GM12878 (cell line): ENCODE data around the gene TM4SF1. TPM values are rescaled to one million over a fixed set of nuclear protein-coding genes. Genes with fewer than 3 reads are reported as not detected.

Experiments
- ATAC-seq: fragments of 200-7000 bp; cut with Tn5 transposase; 3 replicates; pipeline ENCODE4 v1.9.1; 2020; ENCODE audit warnings: mild to moderate bottlenecking, moderate library complexity
- BruUV-seq: library from RNA; stranded (reverse); fragments of 400-500 nt; replicated peaks from 2 replicates; lab custom pipeline; 2021; lab: Mats Ljungman, UMichigan
- CTCF ChIA-PET: fragments of 300-600 bp; sonication (Branson Sonifier 250); formaldehyde crosslinking; extraction: SDS; loops from one replicate; lab custom pipeline; 2021; ENCODE audit warnings: inconsistent platforms; lab: Yijun Ruan, JAX
- POLR2A ChIA-PET: fragments of 350-600 bp; formaldehyde crosslinking; extraction: SDS; loops from one replicate; lab custom pipeline; 2021; ENCODE audit warnings: inconsistent platforms; lab: Charles Lee
- RAD21 ChIA-PET: fragments of 300-600 bp; sonication (Branson Sonifier 250); formaldehyde crosslinking; loops from one replicate; lab custom pipeline; 2023; ENCODE audit warnings: antibody characterized with exemption; ENCODE audit not compliant: unreplicated experiment; lab: Charles Lee
- SMC1A ChIA-PET: fragments of 300-600 bp; sonication (Branson Sonifier 250); formaldehyde crosslinking; loops from one replicate; lab custom pipeline; 2023; ENCODE audit not compliant: unreplicated experiment, uncharacterized antibody; lab: Charles Lee
- DNase-seq: peaks from one replicate; pipeline ENCODE4 v3.0.0-alpha.2; 2011; ENCODE audit warnings: low read depth, low spot score
- FAIRE-seq: peaks from 3 replicates; lab custom pipeline; 2011; peaks lifted over from hg19 to GRCh38; lab: Jason Lieb, UNC
- H2AFZ ChIP-seq: 2 replicates; pipeline ENCODE4 v1.6.0; 2011; ENCODE audit warnings: low read depth, low read length, control low read depth; ENCODE audit not compliant: control insufficient read depth
- H3K27ac ChIP-seq: 2 replicates; pipeline ENCODE4 v1.5.1; 2011; ENCODE audit warnings: control low read depth; ENCODE audit not compliant: control insufficient read depth, insufficient read depth
- H3K27me3 ChIP-seq, 2 experiments: replicated peaks in 1 of 2; 2 replicates each; pipeline versions ENCODE4 v1.6.0 to v1.6.1; 2011; ENCODE audit warnings: low read length in 1 of 2; ENCODE audit not compliant: control insufficient read depth in 2 of 2, insufficient read depth in 2 of 2
- H3K36me3 ChIP-seq, 2 experiments: 2 replicates each; pipeline ENCODE4 v1.5.1; 2011; ENCODE audit warnings: low read length in 1 of 2; ENCODE audit not compliant: control insufficient read depth in 2 of 2, insufficient read depth in 2 of 2
- H3K4me1 ChIP-seq: 2 replicates; pipeline ENCODE4 v1.6.1; 2011; ENCODE audit warnings: mild to moderate bottlenecking, low read length, moderate library complexity, mixed read lengths; ENCODE audit not compliant: control insufficient read depth, insufficient read depth
- H3K4me2 ChIP-seq: 2 replicates; pipeline ENCODE4 v1.6.0; 2011; ENCODE audit warnings: control low read depth; ENCODE audit not compliant: control insufficient read depth, insufficient read depth
- H3K4me3 ChIP-seq: fragments of 200-600 bp; sonication (generic); 2 replicates; pipeline ENCODE4 v1.5.1; 2016
- H3K79me2 ChIP-seq: 2 replicates; pipeline ENCODE4 v1.6.0; 2011; ENCODE audit warnings: low read length; ENCODE audit not compliant: control insufficient read depth, insufficient read depth
- H3K9ac ChIP-seq: 2 replicates; pipeline ENCODE4 v1.8.0; 2011; ENCODE audit warnings: low read length, control low read depth, mixed read lengths; ENCODE audit not compliant: control insufficient read depth, insufficient read depth
- H3K9me3 ChIP-seq: replicated peaks from 3 replicates; pipeline ENCODE4 v1.5.1; 2011; ENCODE audit warnings: mild to moderate bottlenecking, low read length; ENCODE audit not compliant: control insufficient read depth, insufficient read depth
- H4K20me1 ChIP-seq: 2 replicates; pipeline ENCODE4 v1.6.0; 2011; ENCODE audit not compliant: control insufficient read depth, insufficient read depth
- BACH1 ChIP-seq: fragments of 450-650 bp; IDR thresholded peaks from 2 replicates; pipeline ENCODE4 v1.6.1; 2017; ENCODE audit warnings: mild to moderate bottlenecking, borderline replicate concordance
- ESRRA ChIP-seq: IDR thresholded peaks from 2 replicates; pipeline ENCODE4 v1.6.1; 2012; ENCODE audit warnings: mild to moderate bottlenecking, low read length, improper control_type of control experiment
- JUNB ChIP-seq: IDR thresholded peaks from 2 replicates; pipeline ENCODE4 v1.6.1; 2016; ENCODE audit warnings: antibody characterized with exemption, mild to moderate bottlenecking
- ZSCAN29 ChIP-seq: fragments of 450-650 bp; IDR thresholded peaks from 2 replicates; pipeline ENCODE4 v1.6.1; 2017; ENCODE audit warnings: mild to moderate bottlenecking, moderate library complexity
- in situ Hi-C: fragments of 300-500 bp; cut with MboI; formaldehyde crosslinking; loops from 9 replicates; pipeline ENCODE4 v1.14.3; 2018; ENCODE audit warnings: mixed read lengths
- intact Hi-C: fragments of 100-400 bp; cut with micrococcal nuclease; formaldehyde crosslinking; loops from one replicate; pipeline ENCODE4 v1.14.2; 2022; ENCODE audit not compliant: unreplicated experiment
- polyA plus RNA-seq, 11 experiments: library from polyadenylated mRNA; depleted of rRNA in 4 of 11; unstranded in 6 of 11; stranded (reverse) in 5 of 11; fragments of >200 nt; fragmentation: Nextera tagmentation in 4 of 11; fragmentation: Illumina TruSeq in 1 of 11; extraction: Ambion mirVana in 4 of 11; extraction: Trizol in 1 of 11; gene quantifications; 1 replicate in 1 of 11; 2 replicates in 10 of 11; pipeline versions ENCODE4 v1.2.1 to v1.2.3, GENCODE V29; 2011 to 2016; ENCODE audit warnings: inconsistent platforms in 2 of 11, missing spikeins in 2 of 11, low read depth in 1 of 11
- total RNA-seq, 4 experiments: library from RNA; depleted of rRNA in 3 of 4; stranded (reverse); fragments of >200 nt in 3 of 4; fragmentation: Illumina TruSeq in 1 of 4; extraction: Trizol in 1 of 4; gene quantifications; 2 replicates each; pipeline versions ENCODE4 v1.2.1 to v1.2.3, GENCODE V29; 2013 to 2021
- TF ChIP-seq, protein P1 (sequence below): fragments of 450-650 bp; IDR thresholded peaks from 2 replicates; pipeline ENCODE4 v1.6.1; 2017; ENCODE audit warnings: mild to moderate bottlenecking, moderate library complexity

The TM4SF1 gene
- total and polyA plus RNA-seq, 10 of the 15 experiments (the other 5 are each of a cell fraction or from before 2014, with no cell fraction given), result 0.05 to 1.2 TPM; not detected in 8

- BruUV-seq, result no TSS peak
- H3K4me1 ChIP-seq, result no peaks in the 10 kb centered on the region
- no peaks in the 10 kb centered on the region for H3K36me3 ChIP-seq
- H3K4me2 ChIP-seq, result no peak overlapping the region
- H3K9ac ChIP-seq, result no peak overlapping the region
- no peak overlapping the region for H3K27ac ChIP-seq
- H3K4me3 ChIP-seq, result no peak overlapping the region
- ChIA-PET RAD21 (no interaction called here), SMC1A (interaction anchor here (1.5 kb wide), 1 partner anchor 16 kb away, joined by 6 read pairs; no protein-coding TSS in a partner anchor), CTCF (interaction anchor here (0.6 to 1.2 kb wide), 4 partner anchors 13 to 447 kb away, joined by 3 to 4 read pairs (median 3); no protein-coding TSS in a partner anchor), POLR2A (no interaction called here)
- intact Hi-C loops (no loop called here), in situ Hi-C loops (no loop called here)
- no peaks in the 10 kb centered on the region for H3K9me3 ChIP-seq
- no peaks in the 10 kb centered on the region for H4K20me1 ChIP-seq
- no peak overlapping the region for H2AFZ ChIP-seq
- peaks cover 3% of the 10 kb centered on the region in 2 experiments; a peak in 2 of 4 replicates for H3K27me3 ChIP-seq
- TF ChIP-seq BACH1 (no peak), ESRRA (no peak), ZSCAN29 (no peak), JUNB (no peak)
- TF ChIP-seq, protein P1, sequence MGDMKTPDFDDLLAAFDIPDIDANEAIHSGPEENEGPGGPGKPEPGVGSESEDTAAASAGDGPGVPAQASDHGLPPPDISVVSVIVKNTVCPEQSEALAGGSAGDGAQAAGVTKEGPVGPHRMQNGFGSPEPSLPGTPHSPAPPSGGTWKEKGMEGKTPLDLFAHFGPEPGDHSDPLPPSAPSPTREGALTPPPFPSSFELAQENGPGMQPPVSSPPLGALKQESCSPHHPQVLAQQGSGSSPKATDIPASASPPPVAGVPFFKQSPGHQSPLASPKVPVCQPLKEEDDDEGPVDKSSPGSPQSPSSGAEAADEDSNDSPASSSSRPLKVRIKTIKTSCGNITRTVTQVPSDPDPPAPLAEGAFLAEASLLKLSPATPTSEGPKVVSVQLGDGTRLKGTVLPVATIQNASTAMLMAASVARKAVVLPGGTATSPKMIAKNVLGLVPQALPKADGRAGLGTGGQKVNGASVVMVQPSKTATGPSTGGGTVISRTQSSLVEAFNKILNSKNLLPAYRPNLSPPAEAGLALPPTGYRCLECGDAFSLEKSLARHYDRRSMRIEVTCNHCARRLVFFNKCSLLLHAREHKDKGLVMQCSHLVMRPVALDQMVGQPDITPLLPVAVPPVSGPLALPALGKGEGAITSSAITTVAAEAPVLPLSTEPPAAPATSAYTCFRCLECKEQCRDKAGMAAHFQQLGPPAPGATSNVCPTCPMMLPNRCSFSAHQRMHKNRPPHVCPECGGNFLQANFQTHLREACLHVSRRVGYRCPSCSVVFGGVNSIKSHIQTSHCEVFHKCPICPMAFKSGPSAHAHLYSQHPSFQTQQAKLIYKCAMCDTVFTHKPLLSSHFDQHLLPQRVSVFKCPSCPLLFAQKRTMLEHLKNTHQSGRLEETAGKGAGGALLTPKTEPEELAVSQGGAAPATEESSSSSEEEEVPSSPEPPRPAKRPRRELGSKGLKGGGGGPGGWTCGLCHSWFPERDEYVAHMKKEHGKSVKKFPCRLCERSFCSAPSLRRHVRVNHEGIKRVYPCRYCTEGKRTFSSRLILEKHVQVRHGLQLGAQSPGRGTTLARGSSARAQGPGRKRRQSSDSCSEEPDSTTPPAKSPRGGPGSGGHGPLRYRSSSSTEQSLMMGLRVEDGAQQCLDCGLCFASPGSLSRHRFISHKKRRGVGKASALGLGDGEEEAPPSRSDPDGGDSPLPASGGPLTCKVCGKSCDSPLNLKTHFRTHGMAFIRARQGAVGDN, result no peak
- ATAC-seq (no peak), DNase-seq (no peak), FAIRE-seq (no peak)
- no peaks in the 10 kb centered on the region for H3K79me2 ChIP-seq
Observed at GRCh38 chr3:149324332-149324731, 53.1 kb downstream of the TM4SF1 start.
